Measurements from ENCODE around the gene XRCC3.

Gene XRCC3

DNA sequence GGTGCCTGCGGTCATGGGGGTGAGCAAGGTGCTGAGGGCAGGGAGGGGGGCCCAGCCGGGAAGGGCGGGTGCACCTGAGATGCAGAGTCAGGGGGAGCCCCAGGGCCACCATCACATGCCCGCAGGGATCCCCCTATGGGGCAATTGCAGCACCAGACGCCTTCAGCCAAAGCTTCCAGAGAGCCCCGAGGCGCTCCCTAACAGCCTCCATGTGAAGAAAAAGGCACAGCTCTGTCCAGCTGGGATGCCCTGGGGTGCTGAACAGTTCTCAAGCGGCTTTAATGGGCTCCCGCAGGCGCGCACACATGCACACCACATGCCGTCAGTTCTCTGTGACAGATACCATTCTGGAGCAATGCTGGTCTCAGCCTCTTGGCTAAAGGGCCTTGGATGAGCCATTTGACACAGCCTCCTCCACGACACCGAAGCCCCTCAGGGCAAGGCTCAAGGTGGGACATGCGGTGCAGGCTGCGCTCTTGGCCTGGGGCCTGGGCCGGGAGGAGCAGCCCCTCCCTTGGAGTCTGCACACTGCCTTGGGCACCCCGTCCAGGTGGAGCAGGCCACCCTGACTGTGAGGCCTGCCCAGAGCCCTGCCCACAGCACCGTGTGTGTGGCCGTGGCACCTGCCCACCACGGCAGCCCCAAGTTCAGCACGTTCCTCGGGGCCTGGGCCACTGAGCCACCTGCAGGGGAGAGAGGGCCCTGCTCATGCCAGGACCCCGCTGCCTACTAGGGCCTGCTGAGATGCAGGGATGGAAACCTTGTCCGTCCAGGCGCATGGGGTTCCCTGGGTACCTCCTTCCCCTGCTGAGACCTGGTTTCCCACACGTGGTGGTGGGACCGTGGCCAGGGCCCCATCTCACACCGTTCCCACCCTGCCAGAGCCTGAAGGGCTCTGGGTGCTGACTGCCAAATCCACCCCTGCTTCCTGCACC is 7.7 kb downstream of the XRCC3 start:
- in situ Hi-C loops (cut with MboI; ENCODE audit: low sequenced_read_pairs) = no loop called here

DNA sequence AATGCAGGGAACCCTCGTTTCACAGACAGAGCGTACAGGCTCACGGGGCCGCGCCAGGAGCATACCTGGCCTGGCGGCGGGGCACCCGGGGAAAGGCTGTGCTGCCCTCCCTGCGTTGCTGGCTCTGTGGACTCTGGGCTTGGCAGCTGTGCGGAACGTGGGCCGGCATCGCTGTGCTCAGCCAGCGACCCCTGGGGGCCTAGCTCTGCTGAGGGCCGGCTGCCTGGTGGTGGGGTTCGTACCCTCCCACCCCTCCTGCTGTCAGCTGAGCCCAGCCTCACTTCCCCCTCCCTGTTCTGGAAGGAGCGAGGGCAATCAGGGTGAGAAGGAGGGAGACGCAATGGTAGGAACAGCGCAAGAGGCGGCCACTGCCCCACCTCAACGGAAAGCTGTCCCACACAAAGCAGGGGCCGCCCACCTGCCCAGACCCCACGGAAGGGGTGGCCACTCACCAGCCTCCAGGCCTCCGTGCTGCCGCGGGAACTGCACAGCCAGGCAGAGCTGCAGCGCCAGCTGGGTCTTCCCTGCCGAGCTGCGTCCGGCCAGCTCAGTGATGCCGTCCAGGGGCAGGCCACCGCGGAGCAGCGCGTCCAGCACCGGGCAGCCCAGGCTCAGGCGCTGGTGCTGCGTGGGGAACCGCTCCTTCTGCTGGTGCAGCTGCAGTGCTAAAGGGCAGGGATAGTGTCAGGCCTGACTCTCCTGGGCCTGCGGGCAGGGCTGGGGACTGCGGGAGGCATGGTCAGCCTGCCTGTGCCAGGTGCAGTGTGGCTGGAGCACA is 8.5 kb downstream of the XRCC3 start:
- in situ Hi-C loops (cut with MboI; ENCODE audit: low sequenced_read_pairs) = no loop called here

DNA sequence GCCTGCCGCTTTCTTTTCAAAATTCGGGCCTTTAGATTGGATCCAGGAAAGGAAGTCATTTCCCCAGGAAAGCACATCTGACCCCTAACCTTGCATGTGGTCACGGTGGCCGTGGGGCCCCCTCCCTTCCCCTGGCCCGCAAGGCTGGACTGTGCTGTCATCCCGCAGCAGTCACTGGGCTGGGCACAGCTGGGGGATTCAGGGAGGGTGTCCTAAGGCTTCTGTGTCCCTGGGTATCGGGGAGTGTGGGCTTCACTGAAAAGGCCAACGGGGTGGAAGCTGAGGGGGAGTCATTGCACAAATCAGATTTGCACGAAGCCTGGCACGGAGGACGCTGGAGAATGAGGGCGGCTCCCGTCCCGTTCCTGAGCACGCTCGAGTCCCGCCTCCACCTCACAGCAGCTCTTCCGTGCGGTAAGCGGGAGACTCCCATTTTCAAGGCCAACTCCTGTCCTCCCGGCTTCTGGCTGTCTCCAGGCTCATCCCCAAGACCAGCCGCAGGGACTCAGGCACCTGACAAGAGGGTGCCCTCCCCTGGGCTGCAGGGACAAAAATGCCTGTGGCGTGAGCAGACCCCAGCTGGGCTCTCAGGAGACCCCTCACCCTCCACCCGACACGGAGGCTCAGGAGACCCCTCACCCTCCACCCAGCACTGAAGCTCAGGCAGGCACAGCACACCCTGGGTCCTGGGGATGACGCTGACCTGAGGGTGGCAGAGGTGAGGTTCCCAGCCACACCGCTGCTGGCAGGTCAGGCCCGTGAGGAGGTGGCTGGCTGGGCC is 9.6 kb downstream of the XRCC3 start:
- in situ Hi-C loops (cut with MboI; ENCODE audit: low sequenced_read_pairs) = no loop called here

DNA sequence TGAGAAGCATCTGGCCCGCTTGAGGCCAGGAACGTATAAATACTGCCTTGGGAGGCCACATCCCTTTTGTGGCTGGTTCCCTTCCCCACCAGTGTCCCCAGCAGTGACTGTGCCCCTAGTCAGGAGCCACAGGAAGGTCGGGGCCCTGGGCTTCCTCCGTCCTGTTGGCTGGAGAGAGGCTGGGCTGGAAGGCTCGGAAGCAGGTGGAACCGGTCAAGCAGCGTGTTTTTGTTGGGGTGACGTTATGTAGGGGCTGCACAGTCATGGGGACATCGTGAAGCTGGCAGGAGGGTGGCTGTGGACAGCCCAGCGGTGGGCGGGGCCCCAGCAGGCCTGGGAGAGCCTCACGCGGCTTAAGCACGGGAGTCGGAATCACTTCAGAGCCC is 10.1 kb downstream of the XRCC3 start:
- in situ Hi-C loops (cut with MboI; ENCODE audit: low sequenced_read_pairs) = no loop called here

DNA sequence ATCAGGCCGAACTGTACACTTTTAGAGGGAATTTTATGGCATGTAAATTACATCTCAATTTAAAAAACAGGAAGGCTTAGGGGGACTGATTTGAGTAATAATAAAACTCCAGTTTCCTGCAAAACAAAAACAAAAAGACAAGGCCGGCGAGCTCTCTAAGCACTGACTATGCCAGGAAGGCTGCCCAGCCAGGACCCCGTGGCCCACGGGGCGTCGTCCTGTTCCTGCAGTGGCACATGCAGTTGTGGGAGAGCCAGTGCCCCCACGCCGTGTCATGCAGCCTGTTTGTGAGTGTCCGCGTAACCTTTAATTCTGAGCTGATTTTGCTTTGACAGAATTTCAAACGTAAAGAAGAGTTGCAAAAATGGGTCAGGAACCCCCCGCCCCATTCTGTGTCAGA is 10.5 kb downstream of the XRCC3 start:
- in situ Hi-C loops (cut with MboI; ENCODE audit: low sequenced_read_pairs) = no loop called here

DNA sequence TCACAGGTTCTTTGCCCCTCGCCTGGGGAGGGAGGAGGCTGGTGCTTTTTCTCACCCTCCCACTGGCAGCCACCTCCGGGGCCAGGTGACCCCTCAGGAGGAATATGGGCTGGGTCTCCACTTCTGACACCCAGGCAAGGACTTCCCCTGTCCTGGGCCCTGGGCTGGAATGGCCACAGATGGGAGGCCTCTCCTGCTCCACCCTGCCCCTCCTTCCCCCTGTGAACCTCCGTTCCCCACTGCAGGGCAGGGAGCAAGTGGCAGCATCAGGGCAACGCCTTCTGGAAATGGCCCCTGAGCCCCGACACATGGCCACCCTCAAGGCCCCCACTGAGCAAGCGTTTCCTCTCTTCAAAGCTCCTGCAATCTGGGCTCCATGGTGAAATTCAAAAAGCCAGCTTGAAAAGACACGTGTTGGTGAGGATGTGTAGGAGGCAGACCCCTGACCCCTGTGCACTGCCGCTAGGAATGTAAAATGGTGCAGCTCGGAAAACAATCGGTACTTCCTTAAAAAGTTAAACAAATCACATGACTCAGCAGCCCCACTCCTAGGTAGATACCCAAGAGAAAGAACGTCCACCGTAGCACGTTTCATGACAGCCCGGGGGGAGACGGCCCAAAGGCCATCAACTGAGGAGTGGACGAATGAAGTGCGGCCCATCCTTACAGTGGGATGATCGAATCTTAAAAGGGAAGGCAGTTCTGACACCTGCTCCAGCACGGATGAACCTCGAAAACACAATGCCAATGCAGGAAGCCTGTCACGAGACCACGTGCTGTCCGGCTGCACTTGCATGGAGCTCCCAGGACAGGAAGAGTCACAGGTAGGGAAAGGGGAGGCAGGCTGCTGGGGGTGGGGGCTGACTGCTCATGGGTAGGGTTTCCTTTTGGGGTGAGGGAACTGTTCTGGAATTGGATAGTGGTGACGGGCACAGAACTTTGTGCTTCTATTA is 11.5 kb downstream of the XRCC3 start:
- in situ Hi-C loops (cut with MboI; ENCODE audit: low sequenced_read_pairs) = no loop called here

DNA sequence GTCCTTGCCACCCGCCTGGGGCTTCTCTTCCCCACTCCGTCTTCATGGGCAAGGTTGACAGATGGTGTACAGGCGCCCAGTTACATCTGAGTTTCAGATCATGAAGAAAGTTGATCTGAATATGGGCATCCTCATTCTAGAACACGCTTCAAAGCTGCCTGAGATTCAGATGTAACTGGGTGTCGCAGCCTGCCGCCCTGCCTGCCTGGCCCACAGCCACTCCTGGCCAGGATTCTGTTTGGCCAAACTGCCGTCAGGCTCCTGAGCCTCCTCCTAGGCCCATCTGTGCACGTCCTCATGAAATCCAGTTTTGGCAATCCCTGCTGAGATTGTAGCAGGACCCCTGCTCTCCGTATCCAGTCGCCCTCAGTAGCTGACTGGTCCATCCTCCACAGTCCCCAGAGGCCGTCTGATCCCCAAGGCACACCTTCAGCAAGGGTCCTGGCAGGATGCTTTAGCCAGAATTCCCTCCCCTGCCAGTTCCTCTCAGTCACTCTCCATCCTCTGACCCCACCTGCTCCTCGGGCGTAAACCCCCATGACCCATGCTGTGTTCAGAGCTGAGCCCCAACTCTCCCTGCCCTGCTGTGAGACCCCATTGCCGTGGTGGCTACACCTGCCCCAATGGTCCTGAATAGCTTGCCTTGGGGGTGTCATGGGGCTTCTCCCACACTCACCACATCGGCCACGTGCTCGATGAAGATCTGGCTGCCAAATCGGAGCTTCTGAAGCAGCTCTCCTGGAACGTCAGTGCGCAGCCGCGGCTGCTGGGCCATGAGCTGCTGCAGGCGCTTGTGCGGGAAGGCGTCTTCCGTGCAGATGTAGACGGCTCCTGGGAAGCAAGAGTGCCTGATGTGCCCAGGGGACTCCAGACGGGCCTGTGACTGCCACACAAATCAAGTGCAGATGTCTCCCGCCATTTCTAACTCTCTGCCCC is 12.5 kb downstream of the XRCC3 start:
- in situ Hi-C loops (cut with MboI; ENCODE audit: low sequenced_read_pairs) = no loop called here

DNA sequence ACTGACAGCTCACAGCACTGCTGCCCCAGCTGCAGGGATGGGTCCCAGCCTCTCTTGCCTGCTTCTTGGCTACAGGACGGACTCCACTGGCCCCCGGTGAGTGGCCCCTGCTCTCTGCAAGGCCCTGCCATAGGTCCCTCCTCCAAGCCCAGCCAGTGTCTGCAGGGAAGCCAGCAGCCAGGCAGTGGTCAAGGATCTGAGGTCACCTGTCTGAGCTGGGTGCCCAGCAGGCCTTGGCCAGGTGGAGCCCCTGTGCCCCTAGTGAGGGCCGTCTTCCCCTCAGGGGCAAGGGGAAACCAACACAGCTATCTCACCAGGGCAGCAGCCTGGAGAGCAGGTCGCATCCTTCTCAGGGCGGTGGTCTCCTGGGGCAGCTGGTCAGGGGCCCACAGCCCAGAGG is 13.2 kb downstream of the XRCC3 start:
- in situ Hi-C loops (cut with MboI; ENCODE audit: low sequenced_read_pairs) = no loop called here

DNA sequence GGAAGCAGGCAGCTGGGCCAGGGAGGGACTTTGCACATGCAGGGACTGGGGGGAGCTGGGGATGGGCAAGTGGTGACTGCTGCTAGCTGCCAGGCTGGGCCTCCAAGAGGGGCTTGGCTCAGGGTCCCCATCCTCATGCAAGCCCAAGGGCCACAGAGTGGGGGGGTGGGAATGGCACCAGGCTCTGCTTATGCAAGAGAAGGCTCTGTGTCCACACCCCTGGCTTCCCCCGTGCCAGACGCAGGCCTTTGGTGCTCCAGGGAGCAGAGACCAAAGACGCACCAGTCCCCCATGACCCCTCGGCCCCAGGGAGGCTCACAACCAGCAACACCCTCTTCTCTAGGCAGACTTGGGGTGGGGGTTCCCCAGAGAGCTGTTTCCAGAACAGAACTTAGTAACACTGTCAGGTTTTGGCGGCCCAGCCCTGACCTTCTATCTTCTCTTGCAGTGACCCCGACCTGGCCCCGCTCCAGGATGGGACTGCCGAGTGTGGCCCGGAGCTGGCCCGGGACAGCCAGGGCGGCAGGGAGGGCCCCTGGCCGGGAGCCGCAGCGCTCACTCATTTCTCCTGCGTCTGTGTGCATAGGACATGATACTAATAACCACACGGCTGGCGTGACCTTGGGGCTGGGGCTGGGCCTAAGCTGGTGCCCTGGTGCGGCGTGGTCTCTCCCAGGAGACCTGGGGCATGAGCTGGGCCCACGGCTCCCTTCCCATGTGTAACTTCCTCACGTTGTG is 14.3 kb downstream of the XRCC3 start:
- in situ Hi-C loops (cut with MboI; ENCODE audit: low sequenced_read_pairs) = no loop called here

DNA sequence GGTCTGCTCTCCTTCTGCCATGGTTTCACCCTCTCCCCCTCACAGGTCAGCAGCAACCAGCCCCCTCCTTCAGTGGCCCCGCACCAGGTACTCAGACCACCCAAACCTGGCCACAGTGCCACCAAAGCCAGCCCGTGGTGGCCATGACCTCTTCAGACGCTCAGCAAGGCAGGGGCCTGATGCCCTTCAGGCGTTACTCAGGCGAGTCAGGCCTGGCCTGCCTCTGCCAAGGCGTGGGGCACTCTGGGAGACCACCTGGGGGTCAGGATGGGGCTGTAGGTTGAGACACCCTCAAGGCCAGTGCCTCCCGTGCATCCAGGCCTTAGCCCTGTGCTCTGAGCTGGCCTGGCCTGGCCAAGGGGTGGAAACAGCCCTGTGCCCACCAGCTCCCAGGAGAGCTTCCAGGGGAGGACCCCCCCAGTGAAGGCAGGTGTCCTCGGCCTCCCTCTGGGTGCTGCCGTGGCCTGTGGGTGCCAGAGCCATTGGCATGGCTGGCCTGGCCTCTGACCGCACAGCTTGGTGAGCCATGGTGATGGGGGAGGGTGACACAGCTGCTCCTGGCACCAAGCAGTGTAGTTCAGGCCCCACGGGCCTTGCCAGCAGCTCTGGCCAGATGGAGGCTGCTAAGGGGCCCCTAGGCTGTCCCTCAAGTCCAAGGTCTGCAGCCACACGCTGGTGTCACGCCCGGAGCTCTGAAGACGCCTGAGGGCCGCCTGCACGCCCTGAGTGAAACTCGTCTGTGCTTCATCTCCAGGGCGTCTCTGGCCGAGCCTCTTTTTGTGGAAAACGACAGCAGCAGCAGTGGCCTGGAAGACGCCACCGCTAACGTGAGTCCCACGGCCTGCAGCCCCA is 15.1 kb downstream of the XRCC3 start:
- in situ Hi-C loops (cut with MboI; ENCODE audit: low sequenced_read_pairs) = no loop called here

DNA sequence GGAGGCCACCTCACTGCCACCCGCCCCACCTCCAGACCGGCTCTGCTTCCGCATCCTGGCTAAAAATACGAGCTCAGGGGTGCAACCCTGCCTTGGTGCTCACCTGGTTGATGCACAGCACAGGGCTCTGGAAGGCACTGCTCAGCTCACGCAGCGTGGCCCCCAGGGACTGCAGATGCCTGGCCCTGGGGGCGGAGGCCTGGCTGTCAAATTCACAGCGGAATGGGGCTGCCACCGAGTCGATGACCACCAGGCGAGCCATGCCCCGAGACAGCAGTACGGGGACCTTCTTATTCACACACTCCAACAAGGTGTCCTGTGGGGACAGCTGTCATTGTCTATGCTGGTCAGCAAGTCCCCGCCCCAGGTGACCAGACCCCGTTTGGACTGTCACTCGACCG is 16.0 kb downstream of the XRCC3 start:
- in situ Hi-C loops (cut with MboI; ENCODE audit: low sequenced_read_pairs) = no loop called here

DNA sequence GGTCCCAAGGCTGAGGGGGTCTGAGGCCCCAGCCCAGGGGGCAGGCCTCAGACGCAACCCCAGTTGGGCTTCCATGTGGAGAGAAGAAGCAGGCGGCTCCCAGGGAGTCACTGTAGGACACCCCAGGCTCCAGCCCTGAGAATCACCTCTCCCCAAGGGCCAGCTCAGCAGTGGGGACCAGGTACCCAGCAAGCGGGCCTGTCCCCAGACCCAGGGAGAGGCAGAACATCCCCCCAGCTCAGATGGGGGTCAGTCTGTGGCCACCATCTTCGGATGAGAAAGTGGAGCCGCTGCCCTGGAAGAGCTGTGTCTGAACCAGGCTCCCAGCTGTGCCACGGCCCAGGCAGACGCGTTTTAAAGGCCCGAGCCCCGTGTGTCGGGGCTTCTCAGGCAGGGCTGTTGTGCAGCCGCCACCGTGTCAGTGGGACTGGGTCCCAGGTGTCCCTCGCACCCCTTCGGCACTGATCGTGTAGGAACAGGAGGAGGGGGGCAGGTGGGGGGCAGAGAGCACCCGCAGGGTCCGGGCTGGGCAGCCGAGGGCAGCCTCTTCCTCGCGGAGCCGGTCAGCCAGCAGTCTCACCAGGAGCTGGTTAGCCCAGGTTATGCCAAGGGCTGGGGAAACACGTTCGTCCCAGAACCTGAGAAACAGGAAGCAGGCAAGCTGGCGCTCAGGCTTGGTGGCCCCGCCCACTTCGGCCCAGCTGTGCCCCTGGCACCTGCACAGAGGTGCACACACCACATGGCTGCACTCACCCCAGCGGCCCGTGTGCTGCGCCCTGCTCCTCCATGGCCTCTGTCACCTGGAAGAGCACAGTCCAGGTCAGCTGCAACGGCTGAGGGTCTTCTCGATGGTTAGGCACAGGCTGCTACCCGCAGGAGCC is 16.6 kb downstream of the XRCC3 start:
- in situ Hi-C loops (cut with MboI; ENCODE audit: low sequenced_read_pairs) = no loop called here

DNA sequence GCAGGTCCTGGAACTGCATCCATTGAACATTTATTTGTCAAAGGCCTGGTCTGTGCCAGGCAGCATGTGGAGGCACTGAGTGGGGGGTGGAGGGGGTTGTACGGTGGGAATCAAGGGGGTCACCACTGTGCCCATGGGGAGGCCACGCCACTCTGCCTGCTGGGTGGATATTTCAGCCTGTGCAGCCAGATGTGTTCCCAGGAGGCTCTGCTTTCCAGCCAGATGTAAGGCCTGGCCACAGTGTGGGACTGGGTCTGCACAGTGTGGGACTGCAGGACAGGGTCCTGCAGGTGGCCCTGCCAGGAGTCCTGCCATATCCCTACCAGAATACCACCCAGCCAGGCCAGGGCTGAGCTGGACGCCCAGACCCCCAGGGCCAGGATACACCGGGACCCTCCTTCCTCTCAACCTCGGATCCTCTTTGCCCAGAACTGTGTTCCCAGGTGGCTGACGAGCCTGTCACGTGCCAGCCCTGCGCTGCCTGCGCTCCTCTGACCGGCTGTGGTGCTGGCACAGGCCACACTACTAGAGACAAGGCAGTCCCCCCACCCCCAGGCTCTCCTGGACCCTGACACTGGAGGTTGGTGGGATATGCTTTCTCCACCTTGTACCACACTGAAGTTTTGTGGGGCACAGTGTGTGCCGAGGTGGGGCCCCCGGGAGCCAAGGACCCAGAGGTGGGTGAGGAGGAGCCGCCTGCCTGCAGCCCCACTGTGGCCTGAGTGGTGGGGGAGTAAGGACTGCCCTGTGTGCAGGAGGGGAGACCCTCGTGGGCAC is 17.5 kb downstream of the XRCC3 start:
- in situ Hi-C loops (cut with MboI; ENCODE audit: low sequenced_read_pairs) = no loop called here

DNA sequence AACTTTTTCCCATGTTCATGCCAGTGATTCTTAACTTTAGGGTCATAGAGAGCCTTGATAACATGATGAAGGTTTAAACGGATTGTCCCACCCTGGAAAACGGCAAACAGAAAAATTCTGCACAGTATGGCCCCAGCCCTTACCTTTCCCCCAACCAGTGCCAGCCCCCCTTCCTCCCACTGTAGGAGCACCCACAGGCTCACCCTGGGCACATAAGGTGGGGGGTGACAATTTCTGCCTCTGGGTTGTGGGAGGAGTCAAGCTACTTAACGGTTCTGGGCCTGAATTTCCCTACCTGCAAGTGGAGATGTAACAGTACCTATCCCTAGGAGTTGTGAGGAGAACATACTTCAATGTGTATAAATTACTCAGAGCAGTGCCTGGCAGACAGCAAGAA is 18.0 kb downstream of the XRCC3 start:
- in situ Hi-C loops (cut with MboI; ENCODE audit: low sequenced_read_pairs) = no loop called here

DNA sequence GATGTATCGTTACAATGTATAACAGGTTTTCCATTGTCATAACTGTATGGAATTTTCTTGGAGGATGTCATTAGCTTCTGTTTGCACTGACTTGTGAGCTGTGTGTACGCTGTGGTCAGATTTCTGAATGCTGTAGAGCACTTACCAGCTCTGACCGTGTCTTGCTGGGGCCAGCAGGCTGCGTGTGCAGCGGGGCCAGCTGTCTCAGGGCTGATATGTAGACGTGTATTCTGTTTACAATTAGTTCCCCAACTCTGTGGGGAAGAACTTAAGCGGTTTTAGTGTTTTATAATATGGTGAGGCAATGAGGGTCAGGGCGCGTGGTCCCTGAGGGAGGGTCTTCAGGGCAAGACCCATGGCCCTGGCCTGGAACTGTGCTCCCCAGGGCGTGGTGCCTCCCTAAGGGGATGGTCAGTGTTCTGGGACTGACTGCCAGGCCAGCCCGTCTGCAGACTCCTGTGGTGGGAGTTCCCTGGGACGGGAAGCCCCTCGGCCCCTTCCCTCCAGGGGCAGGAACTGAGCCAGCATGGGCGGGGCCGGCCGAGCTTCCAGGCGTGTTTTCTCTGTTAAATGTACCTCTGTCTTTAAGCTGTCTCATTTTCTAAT is 18.7 kb downstream of the XRCC3 start:
- in situ Hi-C loops (cut with MboI; ENCODE audit: low sequenced_read_pairs) = no loop called here

DNA sequence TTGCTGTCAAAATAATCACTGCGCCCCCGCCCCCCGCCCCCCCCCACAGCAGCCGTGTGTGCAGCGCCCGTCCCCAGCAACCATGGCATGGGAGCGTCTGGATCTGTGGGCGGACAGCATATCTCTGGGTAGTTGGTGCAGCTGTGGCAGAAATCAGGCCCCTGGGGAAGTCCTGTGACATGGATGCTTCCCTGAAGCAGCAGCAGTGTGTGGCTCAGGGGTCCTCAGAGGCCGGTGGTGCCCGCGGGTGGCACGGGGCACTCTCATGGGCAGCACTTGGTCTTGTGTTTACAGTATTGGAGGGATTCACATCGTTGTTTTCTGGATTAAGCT is 19.2 kb downstream of the XRCC3 start:
- in situ Hi-C loops (cut with MboI; ENCODE audit: low sequenced_read_pairs) = no loop called here
